ENCODE measurements around the gene PYCARD. TPM values are rescaled to one million over a fixed set of nuclear protein-coding genes. Genes with fewer than 3 reads are reported as not detected.

Gene PYCARD
- total and polyA plus RNA-seq, 7 donors = 21.0 to 120 (median 24.6) TPM

DNA sequence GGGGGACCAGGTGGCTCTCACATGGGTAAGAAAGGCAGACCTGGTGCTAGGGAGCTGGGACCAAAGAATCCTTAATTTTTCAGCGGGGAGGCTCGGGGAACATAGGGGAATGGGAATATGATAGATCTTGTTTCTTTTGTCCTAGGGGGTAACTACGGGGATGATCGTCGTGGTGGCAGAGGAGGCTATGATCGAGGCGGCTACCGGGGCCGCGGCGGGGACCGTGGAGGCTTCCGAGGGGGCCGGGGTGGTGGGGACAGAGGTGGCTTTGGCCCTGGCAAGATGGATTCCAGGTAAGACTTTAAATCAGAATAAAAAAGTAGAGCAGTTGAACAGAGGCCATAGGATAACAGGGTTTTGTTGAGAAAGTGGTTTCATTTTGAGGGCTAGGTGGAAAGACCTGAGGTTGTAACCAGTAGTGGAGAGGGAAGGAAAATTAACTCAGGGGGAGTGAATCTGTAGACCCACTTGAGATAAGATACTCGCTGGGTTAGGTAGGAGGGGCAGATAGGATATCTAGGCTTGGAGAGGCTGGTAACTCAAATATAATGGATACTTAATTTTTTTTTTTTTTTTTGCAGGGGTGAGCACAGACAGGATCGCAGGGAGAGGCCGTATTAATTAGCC lies 11.6 kb downstream of the PYCARD start:
- H3K36me3 ChIP-seq = peaks cover 73 to 100% (median 85%) of the 10 kb centered on the region in 4 donors
- no peak for DNase-seq
- H3K9me3 ChIP-seq = no peaks in the 10 kb centered on the region
- intact Hi-C loops (cut with DNase I) = no loop called here
- WGBS, 2 donors = 95 to 96% methylated on average over 17 of the region's 17 CpGs
- no peaks in the 10 kb centered on the region for H3K27me3 ChIP-seq
- H3K4me3 ChIP-seq = no peak overlapping the region
- H3K27ac ChIP-seq = no peak overlapping the region
- TF ChIP-seq EP300 (IDR thresholded peaks at IDR 0.05) (no peak), POLR2A (IDR thresholded peaks at IDR 0.05) (no peak), POLR2AphosphoS5 (IDR thresholded peaks at IDR 0.05) (no peak)
- TF ChIP-seq, protein P1, sequence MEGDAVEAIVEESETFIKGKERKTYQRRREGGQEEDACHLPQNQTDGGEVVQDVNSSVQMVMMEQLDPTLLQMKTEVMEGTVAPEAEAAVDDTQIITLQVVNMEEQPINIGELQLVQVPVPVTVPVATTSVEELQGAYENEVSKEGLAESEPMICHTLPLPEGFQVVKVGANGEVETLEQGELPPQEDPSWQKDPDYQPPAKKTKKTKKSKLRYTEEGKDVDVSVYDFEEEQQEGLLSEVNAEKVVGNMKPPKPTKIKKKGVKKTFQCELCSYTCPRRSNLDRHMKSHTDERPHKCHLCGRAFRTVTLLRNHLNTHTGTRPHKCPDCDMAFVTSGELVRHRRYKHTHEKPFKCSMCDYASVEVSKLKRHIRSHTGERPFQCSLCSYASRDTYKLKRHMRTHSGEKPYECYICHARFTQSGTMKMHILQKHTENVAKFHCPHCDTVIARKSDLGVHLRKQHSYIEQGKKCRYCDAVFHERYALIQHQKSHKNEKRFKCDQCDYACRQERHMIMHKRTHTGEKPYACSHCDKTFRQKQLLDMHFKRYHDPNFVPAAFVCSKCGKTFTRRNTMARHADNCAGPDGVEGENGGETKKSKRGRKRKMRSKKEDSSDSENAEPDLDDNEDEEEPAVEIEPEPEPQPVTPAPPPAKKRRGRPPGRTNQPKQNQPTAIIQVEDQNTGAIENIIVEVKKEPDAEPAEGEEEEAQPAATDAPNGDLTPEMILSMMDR (IDR thresholded peaks at IDR 0.05) = no peak
- peaks cover 0 to 5% (median 2%) of the 10 kb centered on the region in 4 donors for H3K4me1 ChIP-seq

DNA sequence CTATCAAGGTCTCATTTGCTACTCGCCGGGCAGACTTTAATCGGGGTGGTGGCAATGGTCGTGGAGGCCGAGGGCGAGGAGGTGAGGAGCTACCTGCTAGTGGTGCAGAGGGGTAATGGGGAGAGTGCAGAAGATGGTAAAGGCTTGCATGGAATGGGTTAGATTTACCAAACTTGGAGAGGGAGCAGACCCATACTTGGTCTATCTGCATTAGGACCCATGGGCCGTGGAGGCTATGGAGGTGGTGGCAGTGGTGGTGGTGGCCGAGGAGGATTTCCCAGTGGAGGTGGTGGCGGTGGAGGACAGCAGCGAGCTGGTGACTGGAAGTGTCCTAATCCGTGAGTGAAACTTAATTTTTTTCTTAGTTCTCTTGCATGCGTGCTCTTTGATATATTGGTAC lies 12.5 kb downstream of the PYCARD start:
- Histone ChIP-seq H3K4me1 (peaks cover 0 to 5% (median 2%) of the 10 kb centered on the region in 4 donors), H3K27me3 (no peaks in the 10 kb centered on the region), H3K36me3 (peaks cover 75 to 100% (median 88%) of the 10 kb centered on the region in 4 donors), H3K9me3 (no peaks in the 10 kb centered on the region), H3K27ac (no peak overlapping the region), H3K4me3 (no peak overlapping the region)
- WGBS, 2 donors = 96 to 98% methylated on average over 12 of the region's 12 CpGs
- DNase-seq = no peak
- no peak for TF ChIP-seq POLR2AphosphoS5 (IDR thresholded peaks at IDR 0.05)
- TF ChIP-seq, protein P1 (IDR thresholded peaks at IDR 0.05) = no peak
- no peak for TF ChIP-seq POLR2A (IDR thresholded peaks at IDR 0.05)
- TF ChIP-seq EP300 (IDR thresholded peaks at IDR 0.05) = no peak
- intact Hi-C loops (cut with DNase I) = no loop called here

DNA sequence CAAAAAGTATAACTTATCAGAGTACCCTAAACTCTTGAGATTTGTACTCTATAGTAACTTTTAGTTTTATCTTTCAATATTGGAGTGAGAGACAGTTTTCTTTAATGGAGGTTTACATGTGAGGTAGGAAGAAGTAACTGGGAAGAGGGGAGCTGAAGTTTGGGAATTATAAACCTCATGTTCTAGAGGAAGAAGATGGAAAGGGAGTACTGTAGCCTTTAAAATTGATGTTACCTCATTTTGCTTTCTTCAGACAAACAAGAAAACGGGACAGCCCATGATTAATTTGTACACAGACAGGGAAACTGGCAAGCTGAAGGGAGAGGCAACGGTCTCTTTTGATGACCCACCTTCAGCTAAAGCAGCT lies 13.2 kb downstream of the PYCARD start:
- H3K4me3 ChIP-seq = no peak overlapping the region
- no peak for TF ChIP-seq POLR2A (IDR thresholded peaks at IDR 0.05)
- TF ChIP-seq EP300 (IDR thresholded peaks at IDR 0.05) = no peak
- TF ChIP-seq POLR2AphosphoS5 (IDR thresholded peaks at IDR 0.05) = no peak
- TF ChIP-seq, protein P1 (IDR thresholded peaks at IDR 0.05) = no peak
- H3K36me3 ChIP-seq = peaks cover 82 to 100% (median 94%) of the 10 kb centered on the region in 4 donors
- peaks cover 0 to 5% (median 2%) of the 10 kb centered on the region in 4 donors for H3K4me1 ChIP-seq
- intact Hi-C loops (cut with DNase I) = loop anchor here (10.0 kb wide), 1 partner anchor 685 kb away; the partner anchor contains the start of gene ZNF267
- no peaks in the 10 kb centered on the region for H3K27me3 ChIP-seq
- H3K27ac ChIP-seq = no peak overlapping the region
- no peak for DNase-seq
- WGBS, 2 donors = 90 to 96% methylated on average over 2 of the region's 2 CpGs
- no peaks in the 10 kb centered on the region for H3K9me3 ChIP-seq

DNA sequence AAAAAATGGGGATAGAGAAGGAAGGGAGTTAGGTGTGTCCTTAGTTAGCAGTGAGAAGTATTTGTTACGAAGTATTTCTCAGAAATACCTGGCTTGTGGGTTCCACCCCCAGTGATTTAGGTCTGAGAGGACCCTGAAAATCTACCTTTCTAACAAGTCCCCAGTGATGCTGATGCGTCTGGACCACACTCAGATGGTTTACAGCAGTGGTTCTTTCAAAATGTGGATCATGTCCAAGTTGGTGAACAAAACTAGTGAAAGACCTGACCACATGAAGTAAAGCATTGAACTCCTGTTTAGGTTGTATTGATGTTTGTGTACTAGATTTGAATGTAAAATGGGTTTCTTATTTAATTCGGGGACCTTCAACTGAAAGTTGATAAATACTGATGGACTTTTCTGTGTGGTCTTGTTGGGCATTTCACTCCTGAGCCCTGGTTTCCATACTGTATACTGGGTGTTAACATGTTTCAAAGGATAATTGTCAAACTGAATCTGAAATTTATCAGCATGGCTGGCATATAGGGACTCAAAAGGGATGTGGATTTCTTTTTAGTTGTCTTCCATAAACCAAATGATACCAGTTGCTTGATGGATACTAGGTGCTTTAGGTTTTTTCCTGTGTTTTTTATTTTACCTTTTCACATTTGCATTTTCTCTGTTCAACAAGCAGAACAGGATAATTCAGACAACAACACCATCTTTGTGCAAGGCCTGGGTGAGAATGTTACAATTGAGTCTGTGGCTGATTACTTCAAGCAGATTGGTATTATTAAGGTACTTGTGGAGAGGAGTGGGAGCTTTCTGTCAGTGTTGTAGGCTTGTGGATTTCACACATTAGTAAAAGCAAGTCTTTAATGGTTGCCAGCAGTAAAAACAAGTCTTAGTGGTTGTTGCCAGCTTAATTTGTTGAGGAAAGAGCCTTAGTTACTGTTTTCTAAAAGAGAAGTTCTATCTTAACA lies 13.8 kb downstream of the PYCARD start:
- no peak for TF ChIP-seq POLR2AphosphoS5 (IDR thresholded peaks at IDR 0.05)
- no peak for TF ChIP-seq POLR2A (IDR thresholded peaks at IDR 0.05)
- TF ChIP-seq, protein P1 (IDR thresholded peaks at IDR 0.05) = no peak
- TF ChIP-seq EP300 (IDR thresholded peaks at IDR 0.05) = no peak
- peaks cover 0 to 9% (median 6%) of the 10 kb centered on the region in 4 donors for H3K4me1 ChIP-seq
- no peak overlapping the region for H3K27ac ChIP-seq
- H3K4me3 ChIP-seq = no peak overlapping the region
- no peak for DNase-seq
- H3K27me3 ChIP-seq = no peaks in the 10 kb centered on the region
- intact Hi-C loops (cut with DNase I) = loop anchor here (10.0 kb wide), 1 partner anchor 686 kb away; the partner anchor contains the start of gene ZNF267
- H3K36me3 ChIP-seq = peaks cover 87 to 100% (median 95%) of the 10 kb centered on the region in 4 donors
- WGBS, 2 donors = 84 to 92% methylated on average over 3 of the region's 3 CpGs
- no peaks in the 10 kb centered on the region for H3K9me3 ChIP-seq
